Muscle layer of colon (tissue), 2 donors: ENCODE results near the gene OR52L1.
"Not testable (repeated sequence)": the region's sequence is repeated elsewhere in the genome, so short reads cannot be mapped to it uniquely, and the experiment has no call there.

Source experiments
- H3K27ac ChIP-seq: one replicate; pipeline ENCODE4 v1.7.0; 2013; ENCODE audit warnings: low read depth, mild to moderate bottlenecking, low read length, moderate library complexity
- H3K27me3 ChIP-seq, 2 donors: one replicate each; pipeline ENCODE4 v1.7.0; 2013; ENCODE audit warnings: low read length in 2 of 2, mild to moderate bottlenecking in 2 of 2; ENCODE audit not compliant: insufficient read depth in 2 of 2, control insufficient read depth in 1 of 2
- H3K36me3 ChIP-seq: one replicate; pipeline ENCODE4 v1.7.0; 2013; ENCODE audit warnings: mild to moderate bottlenecking, low read length; ENCODE audit not compliant: insufficient read depth
- H3K4me1 ChIP-seq: one replicate; pipeline ENCODE4 v1.7.0; 2013; ENCODE audit warnings: mild to moderate bottlenecking, low read length; ENCODE audit not compliant: insufficient read depth
- H3K4me3 ChIP-seq, 2 donors: one replicate each; pipeline ENCODE4 v1.7.0; 2013; ENCODE audit warnings: low read length in 2 of 2, low read depth in 1 of 2, mild to moderate bottlenecking in 1 of 2, moderate library complexity in 1 of 2
- H3K9ac ChIP-seq: one replicate; pipeline ENCODE4 v1.7.0; 2013; ENCODE audit warnings: low read length
- H3K9me3 ChIP-seq: one replicate; pipeline ENCODE4 v1.7.0; 2013; ENCODE audit warnings: mild to moderate bottlenecking, low read length
- donor health status: abdominal sarcoma.
- donor health status: Adenocarcinoma of cecum.

OR52L1 gene

GRCh38 chr11:5992604-5993251, 5.9 kb upstream of the OR52L1 start:
- Histone ChIP-seq H3K4me3 (no peak overlapping the region), H3K27me3 (no peaks in the 10 kb centered on the region), H3K36me3 (no peaks in the 10 kb centered on the region), H3K9me3 (no peaks in the 10 kb centered on the region), H3K4me1 (no peaks in the 10 kb centered on the region), H3K27ac (no peak overlapping the region), H3K9ac (no peak overlapping the region)

GRCh38 chr11:5992150-5992549, 5.4 kb upstream of the OR52L1 start:
- H3K36me3 ChIP-seq = no peaks in the 10 kb centered on the region
- H3K4me1 ChIP-seq = no peaks in the 10 kb centered on the region
- no peak overlapping the region for H3K27ac ChIP-seq
- no peak overlapping the region for H3K4me3 ChIP-seq
- no peaks in the 10 kb centered on the region for H3K27me3 ChIP-seq
- no peaks in the 10 kb centered on the region for H3K9me3 ChIP-seq
- H3K9ac ChIP-seq = no peak overlapping the region

- H3K27ac ChIP-seq = no peak overlapping the region
- H3K9me3 ChIP-seq = no peaks in the 10 kb centered on the region
Observed at GRCh38 chr11:5989203-5989602, 2.4 kb upstream of the OR52L1 start.

GRCh38 chr11:5983443-5983842, 3.3 kb downstream of the OR52L1 start:
- Histone ChIP-seq H3K27ac (no peak overlapping the region), H3K27me3 (no peaks in the 10 kb centered on the region), H3K36me3 (no peaks in the 10 kb centered on the region), H3K9me3 (no peaks in the 10 kb centered on the region), H3K4me1 (no peaks in the 10 kb centered on the region), H3K4me3 (no peak overlapping the region), H3K9ac (no peak overlapping the region)

More at GRCh38 chr11:5989203-5989602, 2.4 kb upstream of the OR52L1 start:
- H3K27me3 ChIP-seq = no peaks in the 10 kb centered on the region
- no peaks in the 10 kb centered on the region for H3K4me1 ChIP-seq
- no peak overlapping the region for H3K9ac ChIP-seq
- no peaks in the 10 kb centered on the region for H3K36me3 ChIP-seq
- H3K4me3 ChIP-seq = no peak overlapping the region

- Histone ChIP-seq H3K4me1 (no peaks in the 10 kb centered on the region), H3K9me3 (no peaks in the 10 kb centered on the region), H3K36me3 (no peaks in the 10 kb centered on the region), H3K27ac (no peak overlapping the region), H3K4me3 (no peak overlapping the region), H3K27me3 (no peaks in the 10 kb centered on the region), H3K9ac (no peak overlapping the region)
Observed at GRCh38 chr11:5973530-5973929, 13.3 kb downstream of the OR52L1 start.

GRCh38 chr11:5968394-5968793, 18.4 kb downstream of the OR52L1 start, which contains the start of gene OR56A5:
TSS of gene OR56A5 (minus strand) at chr11:5968494. CDS start at chr11:5968494, 0 bp downstream.
- H3K27ac ChIP-seq = no peak within 1 kb of the TSS
- no peaks in the 10 kb centered on the region for H3K4me1 ChIP-seq
- no peaks in the 10 kb centered on the region for H3K36me3 ChIP-seq
- H3K9me3 ChIP-seq = peaks cover 3% of the 10 kb centered on the region
- no peak within 1 kb of the TSS for H3K4me3 ChIP-seq
- H3K27me3 ChIP-seq = no peaks in the 10 kb centered on the region
- H3K9ac ChIP-seq = no peak within 1 kb of the TSS

GRCh38 chr11:5967708-5968107, 19.1 kb downstream of the OR52L1 start:
- H3K9ac ChIP-seq = no peak overlapping the region
- H3K27me3 ChIP-seq = no peaks in the 10 kb centered on the region
- no peaks in the 10 kb centered on the region for H3K4me1 ChIP-seq
- H3K36me3 ChIP-seq = no peaks in the 10 kb centered on the region
- no peak overlapping the region for H3K4me3 ChIP-seq
- no peak overlapping the region for H3K27ac ChIP-seq
- peaks cover 3% of the 10 kb centered on the region for H3K9me3 ChIP-seq

- H3K9me3 ChIP-seq = peaks cover 3% of the 10 kb centered on the region
- H3K4me1 ChIP-seq = no peaks in the 10 kb centered on the region
Observed at GRCh38 chr11:5966958-5967357, 19.8 kb downstream of the OR52L1 start.

GRCh38 chr11:5960704-5961320, 26.0 kb downstream of the OR52L1 start:
- not testable (repeated sequence) for H3K9me3 ChIP-seq, H3K36me3 ChIP-seq, H3K27me3 ChIP-seq, H3K4me3 ChIP-seq, H3K9ac ChIP-seq, H3K4me1 ChIP-seq, H3K27ac ChIP-seq

More at GRCh38 chr11:5966958-5967357, 19.8 kb downstream of the OR52L1 start:
- H3K4me3 ChIP-seq = no peak overlapping the region
- no peak overlapping the region for H3K27ac ChIP-seq
- no peaks in the 10 kb centered on the region for H3K36me3 ChIP-seq
- H3K27me3 ChIP-seq = no peaks in the 10 kb centered on the region
- H3K9ac ChIP-seq = no peak overlapping the region

GRCh38 chr11:5955586-5955985, 31.2 kb downstream of the OR52L1 start:
- H3K4me3 ChIP-seq = no peak overlapping the region
- H3K27ac ChIP-seq = no peak overlapping the region
- H3K36me3 ChIP-seq = no peaks in the 10 kb centered on the region
- no peak overlapping the region for H3K9ac ChIP-seq
- no peaks in the 10 kb centered on the region for H3K27me3 ChIP-seq
- H3K4me1 ChIP-seq = no peaks in the 10 kb centered on the region
- no peaks in the 10 kb centered on the region for H3K9me3 ChIP-seq

- Histone ChIP-seq H3K27me3 (no peaks in the 10 kb centered on the region), H3K4me3 (no peak within 1 kb of the TSS), H3K9ac (no peak within 1 kb of the TSS), H3K4me1 (no peaks in the 10 kb centered on the region), H3K36me3 (no peaks in the 10 kb centered on the region), H3K9me3 (no peaks in the 10 kb centered on the region), H3K27ac (no peak within 1 kb of the TSS)
Observed at GRCh38 chr11:5941951-5942350, 44.8 kb downstream of the OR52L1 start, which contains the start of gene OR56A3. TSS of gene OR56A3 (plus strand) at chr11:5942251. CDS start at chr11:5947347, 5,096 bp downstream.

GRCh38 chr11:5940748-5941147, 46.0 kb downstream of the OR52L1 start:
- no peak overlapping the region for H3K4me3 ChIP-seq
- no peaks in the 10 kb centered on the region for H3K36me3 ChIP-seq
- H3K9me3 ChIP-seq = no peaks in the 10 kb centered on the region
- no peak overlapping the region for H3K27ac ChIP-seq
- no peak overlapping the region for H3K9ac ChIP-seq
- no peaks in the 10 kb centered on the region for H3K27me3 ChIP-seq
- H3K4me1 ChIP-seq = no peaks in the 10 kb centered on the region
